ENCODE data around the gene DUSP16.
"Not testable (repeated sequence)": the region's sequence is repeated elsewhere in the genome, so short reads cannot be mapped to it uniquely, and the experiment has no call there.

Gene DUSP16

GRCh38 chr12:12583510-12584178 lies 21.0 kb upstream of the DUSP16 start:
- Histone ChIP-seq H3K4me1 (ENCODE audit: control insufficient read depth, insufficient read depth, low read length, poor library complexity, severe bottlenecking) (no peaks in the 10 kb centered on the region), H3K36me3 (ENCODE audit: control insufficient read depth, insufficient read depth, low read length) (no peaks in the 10 kb centered on the region), H3K4me3 (ENCODE audit: extremely low read depth, insufficient read depth, low read length, poor library complexity, severe bottlenecking) (no peak overlapping the region), H3K9me3 (ENCODE audit: control insufficient read depth, low read length) (no peaks in the 10 kb centered on the region), H3K27ac (ENCODE audit: low read depth, low read length, severe bottlenecking) (no peak overlapping the region)
- WGBS, 2 experiments (ENCODE audit: insufficient coverage in 2 of 2) = 90% methylated on average over 5 of the region's 5 CpGs; no CpG with 5 or more reads in 1 of the 2 experiments

- no peaks in the 10 kb centered on the region for H3K4me1 ChIP-seq (ENCODE audit: control insufficient read depth, insufficient read depth, low read length, poor library complexity, severe bottlenecking)
- no peak overlapping the region for H3K4me3 ChIP-seq (ENCODE audit: extremely low read depth, insufficient read depth, low read length, poor library complexity, severe bottlenecking)
- H3K36me3 ChIP-seq (ENCODE audit: control insufficient read depth, insufficient read depth, low read length) = no peaks in the 10 kb centered on the region
- 91 to 92% methylated on average over 5 to 6 of the region's 6 CpGs for WGBS, 2 experiments (ENCODE audit: insufficient coverage in 2 of 2)
- no peak overlapping the region for H3K27ac ChIP-seq (ENCODE audit: low read depth, low read length, severe bottlenecking)
- no peaks in the 10 kb centered on the region for H3K9me3 ChIP-seq (ENCODE audit: control insufficient read depth, low read length)
These were observed 20.2 kb upstream of the DUSP16 start for GRCh38 chr12:12582895-12583303.

GRCh38 chr12:12582193-12582881 lies 19.7 kb upstream of the DUSP16 start:
- Histone ChIP-seq H3K36me3 (ENCODE audit: control insufficient read depth, insufficient read depth, low read length) (no peaks in the 10 kb centered on the region), H3K27ac (ENCODE audit: low read depth, low read length, severe bottlenecking) (no peak overlapping the region), H3K9me3 (ENCODE audit: control insufficient read depth, low read length) (no peaks in the 10 kb centered on the region), H3K4me1 (ENCODE audit: control insufficient read depth, insufficient read depth, low read length, poor library complexity, severe bottlenecking) (no peaks in the 10 kb centered on the region), H3K4me3 (ENCODE audit: extremely low read depth, insufficient read depth, low read length, poor library complexity, severe bottlenecking) (no peak overlapping the region)
- WGBS, 2 experiments (ENCODE audit: insufficient coverage in 2 of 2) = 79 to 92% methylated on average over 4 of the region's 4 CpGs

- no CpG with 5 or more reads among the region's 1 CpG for WGBS, 2 experiments (ENCODE audit: insufficient coverage in 2 of 2)
- not testable (repeated sequence) for H3K27ac ChIP-seq (ENCODE audit: low read depth, low read length, severe bottlenecking); H3K4me3 ChIP-seq (ENCODE audit: extremely low read depth, insufficient read depth, low read length, poor library complexity, severe bottlenecking); H3K4me1 ChIP-seq (ENCODE audit: control insufficient read depth, insufficient read depth, low read length, poor library complexity, severe bottlenecking); H3K36me3 ChIP-seq (ENCODE audit: control insufficient read depth, insufficient read depth, low read length); H3K9me3 ChIP-seq (ENCODE audit: control insufficient read depth, low read length)
These were observed 18.1 kb upstream of the DUSP16 start for GRCh38 chr12:12580716-12581115.

GRCh38 chr12:12577786-12578185 lies 15.1 kb upstream of the DUSP16 start:
- 83 to 93% methylated on average over 2 of the region's 3 CpGs for WGBS, 2 experiments (ENCODE audit: insufficient coverage in 2 of 2)

GRCh38 chr12:12572659-12573058 lies 10.0 kb upstream of the DUSP16 start:
- 71 to 100% methylated on average over 1 of the region's 3 CpGs for WGBS, 2 experiments (ENCODE audit: insufficient coverage in 2 of 2)

More at GRCh38 chr12:12577786-12578185, 15.1 kb upstream of the DUSP16 start:
- H3K4me3 ChIP-seq (ENCODE audit: extremely low read depth, insufficient read depth, low read length, poor library complexity, severe bottlenecking) = no peak overlapping the region
- no peaks in the 10 kb centered on the region for H3K9me3 ChIP-seq (ENCODE audit: control insufficient read depth, low read length)
- H3K4me1 ChIP-seq (ENCODE audit: control insufficient read depth, insufficient read depth, low read length, poor library complexity, severe bottlenecking) = no peaks in the 10 kb centered on the region
- H3K36me3 ChIP-seq (ENCODE audit: control insufficient read depth, insufficient read depth, low read length) = no peaks in the 10 kb centered on the region
- H3K27ac ChIP-seq (ENCODE audit: low read depth, low read length, severe bottlenecking) = no peak overlapping the region

GRCh38 chr12:12565971-12566370 lies 3.3 kb upstream of the DUSP16 start:
- H3K27ac ChIP-seq (ENCODE audit: low read depth, low read length, severe bottlenecking); H3K4me3 ChIP-seq (ENCODE audit: extremely low read depth, insufficient read depth, low read length, poor library complexity, severe bottlenecking); H3K36me3 ChIP-seq (ENCODE audit: control insufficient read depth, insufficient read depth, low read length); H3K9me3 ChIP-seq (ENCODE audit: control insufficient read depth, low read length): not testable (repeated sequence)
- WGBS, 2 experiments (ENCODE audit: insufficient coverage in 2 of 2) = 92 to 95% methylated on average over 10 to 13 of the region's 32 CpGs
- H3K4me1 ChIP-seq (ENCODE audit: control insufficient read depth, insufficient read depth, low read length, poor library complexity, severe bottlenecking) = peaks cover 14% of the 10 kb centered on the region

More at GRCh38 chr12:12572659-12573058, 10.0 kb upstream of the DUSP16 start:
- no peaks in the 10 kb centered on the region for H3K4me1 ChIP-seq (ENCODE audit: control insufficient read depth, insufficient read depth, low read length, poor library complexity, severe bottlenecking)
- H3K9me3 ChIP-seq (ENCODE audit: control insufficient read depth, low read length) = no peaks in the 10 kb centered on the region
- no peak overlapping the region for H3K4me3 ChIP-seq (ENCODE audit: extremely low read depth, insufficient read depth, low read length, poor library complexity, severe bottlenecking)
- no peak overlapping the region for H3K27ac ChIP-seq (ENCODE audit: low read depth, low read length, severe bottlenecking)
- no peaks in the 10 kb centered on the region for H3K36me3 ChIP-seq (ENCODE audit: control insufficient read depth, insufficient read depth, low read length)

- no peaks in the 10 kb centered on the region for H3K36me3 ChIP-seq (ENCODE audit: control insufficient read depth, insufficient read depth, low read length)
- peaks cover 8% of the 10 kb centered on the region for H3K9me3 ChIP-seq (ENCODE audit: control insufficient read depth, low read length)
- no peak overlapping the region for H3K4me3 ChIP-seq (ENCODE audit: extremely low read depth, insufficient read depth, low read length, poor library complexity, severe bottlenecking)
- peaks cover 15% of the 10 kb centered on the region for H3K4me1 ChIP-seq (ENCODE audit: control insufficient read depth, insufficient read depth, low read length, poor library complexity, severe bottlenecking)
- no peak overlapping the region for H3K27ac ChIP-seq (ENCODE audit: low read depth, low read length, severe bottlenecking)
- WGBS, 2 experiments (ENCODE audit: insufficient coverage in 2 of 2) = 73 to 78% methylated on average over 1 of the region's 1 CpG
These were observed 2.2 kb upstream of the DUSP16 start for GRCh38 chr12:12564911-12565310.

GRCh38 chr12:12563290-12563928 lies 746 bp upstream of the DUSP16 start:
- Histone ChIP-seq H3K4me3 (ENCODE audit: extremely low read depth, insufficient read depth, low read length, poor library complexity, severe bottlenecking) (peak overlapping the region; percentile 87), H3K27ac (ENCODE audit: low read depth, low read length, severe bottlenecking) (peak overlapping the region; percentile 90), H3K36me3 (ENCODE audit: control insufficient read depth, insufficient read depth, low read length) (no peaks in the 10 kb centered on the region), H3K9me3 (ENCODE audit: control insufficient read depth, low read length) (peaks cover 8% of the 10 kb centered on the region), H3K4me1 (ENCODE audit: control insufficient read depth, insufficient read depth, low read length, poor library complexity, severe bottlenecking) (peaks cover 19% of the 10 kb centered on the region)
- WGBS, 2 experiments (ENCODE audit: insufficient coverage in 2 of 2) = 81 to 90% methylated on average over 4 to 7 of the region's 11 CpGs

GRCh38 chr12:12562016-12562483 lies 613 bp downstream of the DUSP16 start:
- Histone ChIP-seq H3K4me1 (ENCODE audit: control insufficient read depth, insufficient read depth, low read length, poor library complexity, severe bottlenecking) (peaks cover 19% of the 10 kb centered on the region), H3K4me3 (ENCODE audit: extremely low read depth, insufficient read depth, low read length, poor library complexity, severe bottlenecking) (peak overlapping the region; percentile 87), H3K27ac (ENCODE audit: low read depth, low read length, severe bottlenecking) (peak overlapping the region; percentile 98), H3K9me3 (ENCODE audit: control insufficient read depth, low read length) (peaks cover 8% of the 10 kb centered on the region), H3K36me3 (ENCODE audit: control insufficient read depth, insufficient read depth, low read length) (no peaks in the 10 kb centered on the region)
- WGBS, 2 experiments (ENCODE audit: insufficient coverage in 2 of 2) = 0% methylated on average over 14 to 19 of the region's 45 CpGs
